Measurements from ENCODE around the gene TSEN2.

Gene TSEN2

GRCh38 chr3:12484198-12484982, at the start of gene TSEN2:
TSS of gene TSEN2 (plus strand) at chr3:12484480. CDS start at chr3:12489801, 5,321 bp downstream.
- peak within 1 kb of the TSS; percentile 91 for H3K4me3 Mint-ChIP-seq

GRCh38 chr3:12436514-12437220, 47.6 kb upstream of the TSEN2 start:
- Mint-ChIP-seq H3K4me3 (no peak overlapping the region), H3K9me3 (no peaks in the 10 kb centered on the region), H3K4me1 (ENCODE audit: low read depth) (no peaks in the 10 kb centered on the region), H3K27me3 (peaks cover 2% of the 10 kb centered on the region), H3K36me3 (ENCODE audit: low read depth) (no peaks in the 10 kb centered on the region), H3K27ac (no peak overlapping the region)
- DNase-seq: no peak

More at GRCh38 chr3:12484198-12484982, at the start of gene TSEN2:
- peak; percentile 98 for DNase-seq
- Mint-ChIP-seq H3K27ac (peak within 1 kb of the TSS; percentile 96), H3K36me3 (ENCODE audit: low read depth) (peaks cover 45% of the 10 kb centered on the region), H3K9me3 (no peaks in the 10 kb centered on the region), H3K4me1 (ENCODE audit: low read depth) (peaks cover 52% of the 10 kb centered on the region), H3K27me3 (no peaks in the 10 kb centered on the region)

GRCh38 chr3:12437221-12437605, 47.1 kb upstream of the TSEN2 start:
- Mint-ChIP-seq H3K27me3 (peaks cover 2% of the 10 kb centered on the region), H3K4me1 (ENCODE audit: low read depth) (no peaks in the 10 kb centered on the region), H3K27ac (no peak overlapping the region), H3K9me3 (no peaks in the 10 kb centered on the region), H3K4me3 (no peak overlapping the region), H3K36me3 (ENCODE audit: low read depth) (no peaks in the 10 kb centered on the region)
- DNase-seq: no peak

- DNase-seq: no peak
- no peaks in the 10 kb centered on the region for H3K4me1 Mint-ChIP-seq (ENCODE audit: low read depth)
- peaks cover 8% of the 10 kb centered on the region for H3K27me3 Mint-ChIP-seq
- H3K4me3 Mint-ChIP-seq: no peak overlapping the region
- no peaks in the 10 kb centered on the region for H3K9me3 Mint-ChIP-seq
- H3K36me3 Mint-ChIP-seq (ENCODE audit: low read depth): no peaks in the 10 kb centered on the region
- H3K27ac Mint-ChIP-seq: no peak overlapping the region
These were observed 46.4 kb upstream of the TSEN2 start for GRCh38 chr3:12437861-12438260.

- Mint-ChIP-seq H3K27me3 (peaks cover 12% of the 10 kb centered on the region), H3K9me3 (no peaks in the 10 kb centered on the region), H3K36me3 (ENCODE audit: low read depth) (no peaks in the 10 kb centered on the region), H3K4me1 (ENCODE audit: low read depth) (no peaks in the 10 kb centered on the region), H3K27ac (no peak overlapping the region), H3K4me3 (no peak overlapping the region)
- DNase-seq: no peak
These were observed 46.0 kb upstream of the TSEN2 start for GRCh38 chr3:12438318-12438717.

- no peaks in the 10 kb centered on the region for H3K4me1 Mint-ChIP-seq (ENCODE audit: low read depth)
- H3K9me3 Mint-ChIP-seq: no peaks in the 10 kb centered on the region
- no peak for DNase-seq
- H3K4me3 Mint-ChIP-seq: no peak overlapping the region
- peaks cover 16% of the 10 kb centered on the region for H3K27me3 Mint-ChIP-seq
- H3K27ac Mint-ChIP-seq: no peak overlapping the region
- H3K36me3 Mint-ChIP-seq (ENCODE audit: low read depth): no peaks in the 10 kb centered on the region
These were observed 44.9 kb upstream of the TSEN2 start for GRCh38 chr3:12439161-12439940.

- Mint-ChIP-seq H3K4me1 (ENCODE audit: low read depth) (no peaks in the 10 kb centered on the region), H3K27me3 (peaks cover 17% of the 10 kb centered on the region), H3K4me3 (no peak overlapping the region), H3K27ac (no peak overlapping the region), H3K36me3 (ENCODE audit: low read depth) (no peaks in the 10 kb centered on the region), H3K9me3 (no peaks in the 10 kb centered on the region)
- DNase-seq: no peak
These were observed 43.2 kb upstream of the TSEN2 start for GRCh38 chr3:12440927-12441714.

GRCh38 chr3:12442654-12443501, 41.4 kb upstream of the TSEN2 start:
- Mint-ChIP-seq H3K27ac (no peak overlapping the region), H3K4me1 (ENCODE audit: low read depth) (no peaks in the 10 kb centered on the region), H3K4me3 (no peak overlapping the region), H3K9me3 (no peaks in the 10 kb centered on the region), H3K27me3 (peaks cover 19% of the 10 kb centered on the region), H3K36me3 (ENCODE audit: low read depth) (no peaks in the 10 kb centered on the region)
- no peak for DNase-seq

- Mint-ChIP-seq H3K36me3 (ENCODE audit: low read depth) (no peaks in the 10 kb centered on the region), H3K27ac (no peak overlapping the region), H3K27me3 (peaks cover 19% of the 10 kb centered on the region), H3K4me3 (no peak overlapping the region), H3K9me3 (no peaks in the 10 kb centered on the region), H3K4me1 (ENCODE audit: low read depth) (no peaks in the 10 kb centered on the region)
- no peak for DNase-seq
These were observed 40.3 kb upstream of the TSEN2 start for GRCh38 chr3:12443781-12444522.

- Mint-ChIP-seq H3K9me3 (no peaks in the 10 kb centered on the region), H3K27ac (no peak overlapping the region), H3K27me3 (peaks cover 19% of the 10 kb centered on the region), H3K4me3 (no peak overlapping the region), H3K36me3 (ENCODE audit: low read depth) (no peaks in the 10 kb centered on the region), H3K4me1 (ENCODE audit: low read depth) (no peaks in the 10 kb centered on the region)
- DNase-seq: no peak
These were observed 39.5 kb upstream of the TSEN2 start for GRCh38 chr3:12444582-12445471.

- H3K36me3 Mint-ChIP-seq (ENCODE audit: low read depth): no peaks in the 10 kb centered on the region
- H3K4me1 Mint-ChIP-seq (ENCODE audit: low read depth): no peaks in the 10 kb centered on the region
- no peak overlapping the region for H3K27ac Mint-ChIP-seq
- H3K27me3 Mint-ChIP-seq: peaks cover 19% of the 10 kb centered on the region
- DNase-seq: no peak
- no peak overlapping the region for H3K4me3 Mint-ChIP-seq
- H3K9me3 Mint-ChIP-seq: no peaks in the 10 kb centered on the region
These were observed 38.6 kb upstream of the TSEN2 start for GRCh38 chr3:12445523-12446240.

- Mint-ChIP-seq H3K36me3 (ENCODE audit: low read depth) (no peaks in the 10 kb centered on the region), H3K27me3 (peaks cover 19% of the 10 kb centered on the region), H3K4me1 (ENCODE audit: low read depth) (no peaks in the 10 kb centered on the region), H3K9me3 (no peaks in the 10 kb centered on the region), H3K4me3 (no peak overlapping the region), H3K27ac (no peak overlapping the region)
- no peak for DNase-seq
These were observed 38.0 kb upstream of the TSEN2 start for GRCh38 chr3:12446298-12446697.

Measured in activated T-cell treated with anti-CD3 and anti-CD28 coated beads, Interleukin-2, amount 50 U/mL, for 24 hours (primary cell).